ENCODE data around the gene CLK2. TPM values are rescaled to one million over a fixed set of nuclear protein-coding genes. Genes with fewer than 3 reads are reported as not detected.

Gene CLK2
- total and polyA plus RNA-seq, 2 of the 8 experiments (the other 6 are each of a cell fraction or from before 2014, with no cell fraction given), result 62.2 to 76.0 TPM

DNA sequence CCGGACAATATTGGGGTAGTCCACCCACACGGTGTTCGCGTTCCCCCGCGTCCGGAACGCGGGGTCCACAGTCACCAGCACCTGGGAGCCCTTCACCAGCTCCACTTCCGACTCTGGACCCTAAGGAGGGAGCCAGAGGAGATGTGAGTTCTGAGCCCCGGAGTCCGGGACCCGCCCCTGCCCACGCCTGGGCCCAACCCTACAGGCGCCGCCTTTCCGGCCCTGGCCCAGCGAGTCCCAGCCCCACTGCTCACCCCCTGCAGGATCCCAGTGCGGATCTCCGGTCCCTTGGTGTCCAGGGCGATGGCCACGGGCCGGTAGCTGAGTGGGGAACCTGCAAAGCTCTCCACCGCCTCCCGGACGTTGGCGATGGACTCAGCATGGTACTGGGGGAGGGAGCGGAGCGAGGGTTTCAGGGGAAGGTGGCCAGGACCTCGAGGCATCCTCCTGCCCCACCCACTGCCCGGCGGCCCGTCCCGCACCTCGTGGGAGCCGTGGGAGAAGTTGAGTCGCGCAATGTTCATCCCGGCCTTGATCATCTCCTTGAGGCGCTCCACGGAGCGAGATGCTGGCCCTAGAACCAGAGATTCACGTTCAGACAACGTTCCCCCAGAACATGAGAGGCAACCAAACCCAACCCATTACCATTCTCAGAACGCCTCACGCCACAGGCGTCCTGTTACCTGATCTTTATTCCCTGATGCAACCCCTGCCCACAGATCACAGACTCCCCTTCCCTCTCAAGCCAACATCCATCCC lies 22.1 kb upstream of the CLK2 start (continued):
- peak; percentile 32 for TF ChIP-seq EZH2 (IDR thresholded peaks at IDR 0.05; ENCODE audit: low read depth, low read length, severe bottlenecking)
- TF ChIP-seq CEBPB (IDR thresholded peaks at IDR 0.05; ENCODE audit: low read depth, low read length), result peak; percentile 32; the same call in 1 of the 2 replicates
- TF ChIP-seq CHD2 (IDR thresholded peaks at IDR 0.05; ENCODE audit: low read length), result no peak
- no peak for TF ChIP-seq SP2 (IDR thresholded peaks at IDR 0.05; ENCODE audit: low read length)
- peak; percentile 73 for TF ChIP-seq CTBP2 (IDR thresholded peaks at IDR 0.05; ENCODE audit: borderline replicate concordance, insufficient read depth, insufficient read length, low read length)
- TF ChIP-seq CBX5 (IDR thresholded peaks at IDR 0.05; ENCODE audit: low read depth, low read length), result no peak
- 0 out of 2 replicates have a peak, but pooled peaks have one; percentile 51 for TF ChIP-seq YY1 (IDR thresholded peaks at IDR 0.05; ENCODE audit: low read depth, low read length)
- peak; percentile 99 for TF ChIP-seq KDM4A (IDR thresholded peaks at IDR 0.05; ENCODE audit: low read depth, low read length, severe bottlenecking)
- peak in 1 of 2 experiments; percentile 47; a peak in 1 of 4 replicates for TF ChIP-seq SIN3A (conservative IDR thresholded peaks at IDR 0.05 in 1 of 2, IDR thresholded peaks at IDR 0.05 in 1 of 2; ENCODE audit: low read depth in 1 of 2, low read length in 2 of 2)
- TF ChIP-seq PHF8 (conservative IDR thresholded peaks at IDR 0.05; ENCODE audit: low read depth, low read length), result 0 out of 2 replicates have a peak, but pooled peaks have one; percentile 29
- TF ChIP-seq ASH2L (IDR thresholded peaks at IDR 0.05; ENCODE audit: low read length), result peak; percentile 98

All from H1 (cell line).